Thyroid gland (tissue), 4 donors: Measurements from ENCODE around the gene JDP2.

Experiments
- CTCF ChIP-seq, 6 experiments: fragments of 200-600 bp in 3 of 6; fragments of 450-650 bp in 3 of 6; sonication (generic) in 3 of 6; IDR thresholded peaks; one replicate each; pipeline ENCODE4 v1.5.1; 2016 to 2019; ENCODE audit warnings: antibody characterized with exemption in 6 of 6, mild to moderate bottlenecking in 2 of 6, inconsistent platforms in 1 of 6, moderate library complexity in 1 of 6
- POLR2A ChIP-seq, 2 donors: fragments of 450-650 bp; IDR thresholded peaks; one replicate each; pipeline ENCODE4 v1.6.1; 2017; ENCODE audit warnings: antibody characterized with exemption in 2 of 2, mild to moderate bottlenecking in 2 of 2, moderate library complexity in 1 of 2

GRCh38 chr14:75430526-75430925 is 2.7 kb downstream of the JDP2 start:
- TF ChIP-seq POLR2A (IDR thresholded peaks at IDR 0.05): no peak
- TF ChIP-seq CTCF (IDR thresholded peaks at IDR 0.05): no peak
